Peyer's patch (tissue), 4 donors: ENCODE data around the gene CABYR.

Experiments
- CTCF ChIP-seq, 6 experiments: fragments of 450-650 bp in 4 of 6; fragments of 200-600 bp in 2 of 6; sonication (generic) in 1 of 6; IDR thresholded peaks; one replicate each; pipeline ENCODE4 v1.5.1; 2017 to 2019; ENCODE audit warnings: antibody characterized with exemption in 6 of 6, mild to moderate bottlenecking in 3 of 6, moderate library complexity in 1 of 6
- POLR2A ChIP-seq, 2 donors: fragments of 450-650 bp; IDR thresholded peaks; one replicate each; pipeline ENCODE4 v1.5.1; 2017; ENCODE audit warnings: antibody characterized with exemption in 2 of 2, mild to moderate bottlenecking in 2 of 2, moderate library complexity in 2 of 2

DNA sequence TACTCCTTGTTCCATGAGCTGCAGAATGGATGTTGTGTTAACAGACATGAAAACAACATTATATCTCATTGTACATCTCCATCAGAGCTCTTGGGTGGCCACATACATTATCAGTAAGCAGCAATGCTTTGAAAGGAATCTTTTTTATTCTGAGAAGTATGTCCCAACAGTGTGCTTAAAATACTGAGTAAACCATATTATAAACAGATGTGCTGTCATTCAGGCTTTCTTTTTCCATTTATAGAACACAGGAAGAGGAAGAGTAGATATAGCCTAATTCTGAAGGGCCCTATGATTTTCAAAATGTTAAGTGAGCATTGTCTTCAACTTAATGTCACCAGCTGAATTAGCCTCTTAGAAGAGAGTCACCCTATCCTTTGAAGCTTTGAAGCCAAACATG, 44.3 kb upstream of the CABYR start:
- TF ChIP-seq CTCF (IDR thresholded peaks at IDR 0.05) (no peak), POLR2A (IDR thresholded peaks at IDR 0.05) (no peak)
